Astrocyte of the cerebellum (primary cell): ENCODE data around the gene COL9A3.
"Not testable (repeated sequence)": the region's sequence is repeated elsewhere in the genome, so short reads cannot be mapped to it uniquely, and the experiment has no call there.

Experiments
- DNase-seq: peaks from one replicate; pipeline ENCODE4 v3.0.0-alpha.2; 2011; ENCODE audit warnings: low read depth
- H3K4me3 ChIP-seq: 2 replicates; pipeline ENCODE4 v1.5.1; 2011; ENCODE audit warnings: mild to moderate bottlenecking, low read depth, low read length, moderate library complexity
- CTCF ChIP-seq: IDR thresholded peaks from 2 replicates; pipeline ENCODE4 v1.5.1; 2012; ENCODE audit warnings: low read length, low read depth, moderate library complexity, mild to moderate bottlenecking; ENCODE audit errors: missing control alignments
- in situ Hi-C: cut with HindIII; loops from 2 replicates; pipeline ENCODE4 v1.10.0; 2017; ENCODE audit warnings: low sequenced_read_pairs

The COL9A3 gene

GRCh38 chr20:62845416-62846160 lies 28.7 kb downstream of the COL9A3 start:
- no peak overlapping the region for H3K4me3 ChIP-seq
- in situ Hi-C loops: no loop called here
- no peak for DNase-seq
- no peak for TF ChIP-seq CTCF

GRCh38 chr20:62846166-62846890 lies 29.5 kb downstream of the COL9A3 start:
- no peak for TF ChIP-seq CTCF
- in situ Hi-C loops: no loop called here
- no peak for DNase-seq
- no peak overlapping the region for H3K4me3 ChIP-seq

- DNase-seq, H3K4me3 ChIP-seq, in situ Hi-C loops: not testable (repeated sequence)
These were observed 32.1 kb downstream of the COL9A3 start for GRCh38 chr20:62848917-62849316.

- TF ChIP-seq CTCF: no peak
- in situ Hi-C loops: no loop called here
- H3K4me3 ChIP-seq: no peak overlapping the region
- DNase-seq: no peak
These were observed 32.6 kb downstream of the COL9A3 start for GRCh38 chr20:62849431-62849830.

GRCh38 chr20:62850333-62850974 lies 33.6 kb downstream of the COL9A3 start:
- in situ Hi-C loops: no loop called here
- no peak for TF ChIP-seq CTCF
- no peak for DNase-seq
- no peak overlapping the region for H3K4me3 ChIP-seq

- TF ChIP-seq CTCF: no peak
- no peak overlapping the region for H3K4me3 ChIP-seq
- in situ Hi-C loops: no loop called here
- DNase-seq: no peak
These were observed 35.3 kb downstream of the COL9A3 start for GRCh38 chr20:62852196-62852595.

- TF ChIP-seq CTCF: no peak
- no peak overlapping the region for H3K4me3 ChIP-seq
- in situ Hi-C loops: no loop called here
- no peak for DNase-seq
These were observed 36.0 kb downstream of the COL9A3 start for GRCh38 chr20:62852841-62853240.

- DNase-seq, H3K4me3 ChIP-seq, in situ Hi-C loops: not testable (repeated sequence)
These were observed 36.5 kb downstream of the COL9A3 start for GRCh38 chr20:62853304-62853703.
